SK-N-SH treated with all-trans-retinoic acid at 6 μM for 48 hours (cell line): Measurements from ENCODE around the gene AUH.

Experiments used
- CREB5 ChIP-seq: fragments of 250-450 bp; sonication (Bioruptor Pico); IDR thresholded peaks from 2 replicates; pipeline ENCODE4 v1.5.1; 2020; ENCODE audit warnings: low read depth, mild to moderate bottlenecking, moderate library complexity
- PATZ1 ChIP-seq: fragments of 250-450 bp; sonication (Bioruptor Pico); IDR thresholded peaks from 2 replicates; pipeline ENCODE4 v1.8.0; 2020; ENCODE audit warnings: mild to moderate bottlenecking, moderate library complexity, borderline replicate concordance
- ZFP30 ChIP-seq: fragments of 450-650 bp; formaldehyde crosslinking; IDR thresholded peaks from 2 replicates; pipeline ENCODE4 v1.5.0; 2022; ENCODE audit warnings: mild to moderate bottlenecking, moderate library complexity

GRCh38 chr9:91190062-91190461 lies 171.7 kb downstream of the AUH start:
- no peak for TF ChIP-seq PATZ1
- no peak for TF ChIP-seq ZFP30 (CRISPR knock-in tag)
- TF ChIP-seq CREB5 (CRISPR knock-in tag) = no peak
